Measurements from ENCODE around the gene GSDME. TPM values are rescaled to one million over a fixed set of nuclear protein-coding genes. Genes with fewer than 3 reads are reported as not detected.

GSDME gene
- polyA plus RNA-seq, 2 of the 4 experiments (the other 2 are of a cell fraction), result 51.0 to 55.9 TPM

- 84% methylated on average over 9 of the region's 9 CpGs for WGBS (ENCODE audit: missing lambda C conversion rate)
- DNase-seq (ENCODE audit: low read depth in 1 of 2, low spot score in 1 of 2), result no peak
- peak in 1 of 2 experiments; percentile 18; a peak in 3 of 6 replicates for ATAC-seq
- Histone ChIP-seq H3K4me1 (peaks cover 12% of the 10 kb centered on the region; the same call in 2 of the 3 replicates), H3K4me3 (no peak overlapping the region), H3K4me2 (no peak overlapping the region), H3K9me3 (no peaks in the 10 kb centered on the region), H3K27ac (no peak overlapping the region)
- POLR2A ChIA-PET, result no interaction called here
- TF ChIP-seq HMGXB4 (CRISPR knock-in tag; IDR thresholded peaks at IDR 0.05; ENCODE audit: borderline replicate concordance) (no peak), CHD2 (IDR thresholded peaks at IDR 0.05; ENCODE audit: low read length, partially characterized antibody) (no peak), BHLHE40 (IDR thresholded peaks at IDR 0.05; ENCODE audit: low read depth, low read length) (no peak), ZNF302 (CRISPR knock-in tag; IDR thresholded peaks at IDR 0.05) (no peak)
- CTCF ChIA-PET, result interaction anchor here (1.8 kb wide), 1 partner anchor 22 kb away, joined by 4 read pairs; no protein-coding TSS in a partner anchor
- no peak for FAIRE-seq
Observed at GRCh38 chr7:24700521-24701260, 56.6 kb downstream of the GSDME start.

- DNase-seq (ENCODE audit: low read depth in 1 of 2, low spot score in 1 of 2), result no peak
- ChIA-PET POLR2A (no interaction called here), CTCF (interaction anchor here (1.2 kb wide), 1 partner anchor 371 kb away, joined by 3 read pairs; no protein-coding TSS in a partner anchor)
- TF ChIP-seq MYC (IDR thresholded peaks at IDR 0.05; ENCODE audit: borderline replicate concordance, low read length), result no peak
- TF ChIP-seq ZFP36 (IDR thresholded peaks at IDR 0.05; ENCODE audit: borderline replicate concordance, partially characterized antibody), result no peak
- TF ChIP-seq HOXB13 (CRISPR knock-in tag; IDR thresholded peaks at IDR 0.05; ENCODE audit: low read depth), result no peak
- no peak for TF ChIP-seq CHD4 (IDR thresholded peaks at IDR 0.05; ENCODE audit: borderline replicate concordance)
- no peak for TF ChIP-seq FOSB (CRISPR knock-in tag; IDR thresholded peaks at IDR 0.05)
- TF ChIP-seq KDM1A (IDR thresholded peaks at IDR 0.05; ENCODE audit: low read depth), result no peak
- TF ChIP-seq ZC3H11A (IDR thresholded peaks at IDR 0.05), result no peak
- no peak for TF ChIP-seq EP300 (IDR thresholded peaks at IDR 0.05)
- TF ChIP-seq CEBPB (IDR thresholded peaks at IDR 0.05), result no peak
- no peak for TF ChIP-seq TFCP2L1 (CRISPR knock-in tag; IDR thresholded peaks at IDR 0.05)
- TF ChIP-seq HOXA7 (CRISPR knock-in tag; IDR thresholded peaks at IDR 0.05), result no peak
- TF ChIP-seq CBX8 (IDR thresholded peaks at IDR 0.05), result no peak
- TF ChIP-seq CTCF (IDR thresholded peaks at IDR 0.05), result no peak
- no peak for TF ChIP-seq PHF8 (IDR thresholded peaks at IDR 0.05; ENCODE audit: borderline replicate concordance, low read depth)
- no peak for TF ChIP-seq TP53 (CRISPR knock-in tag; IDR thresholded peaks at IDR 0.05)
- TF ChIP-seq ELK1 (IDR thresholded peaks at IDR 0.05; ENCODE audit: low read depth, low read length), result no peak
- TF ChIP-seq CBX2 (IDR thresholded peaks at IDR 0.05; ENCODE audit: borderline replicate concordance, low read depth), result no peak
- TF ChIP-seq ATOH8 (CRISPR knock-in tag; IDR thresholded peaks at IDR 0.05; ENCODE audit: low read depth), result no peak
- TF ChIP-seq SREBF2 (IDR thresholded peaks at IDR 0.05), result no peak
- TF ChIP-seq USF2 (IDR thresholded peaks at IDR 0.05), result no peak
- Histone ChIP-seq H3K27ac (no peak overlapping the region), H3K4me2 (no peak overlapping the region), H3K4me3 (no peak overlapping the region), H3K9me3 (no peaks in the 10 kb centered on the region), H3K4me1 (peaks cover 12% of the 10 kb centered on the region; the same call in 2 of the 3 replicates)
- no peak for FAIRE-seq
- no peak for ATAC-seq
- WGBS (ENCODE audit: missing lambda C conversion rate), result 73% methylated on average over 7 of the region's 7 CpGs
Observed at GRCh38 chr7:24698531-24699266, 58.6 kb downstream of the GSDME start.
